Hippocampal formation (tissue), 2 donors: ENCODE data around the gene EXOSC7.
"Not testable (repeated sequence)": the region's sequence is repeated elsewhere in the genome, so short reads cannot be mapped to it uniquely, and the experiment has no call there.

Experiments
- DNase-seq, 2 donors: peaks; one replicate each; lab custom pipeline; 2025; lab: John Stamatoyannopoulos, UW

EXOSC7 gene

DNA sequence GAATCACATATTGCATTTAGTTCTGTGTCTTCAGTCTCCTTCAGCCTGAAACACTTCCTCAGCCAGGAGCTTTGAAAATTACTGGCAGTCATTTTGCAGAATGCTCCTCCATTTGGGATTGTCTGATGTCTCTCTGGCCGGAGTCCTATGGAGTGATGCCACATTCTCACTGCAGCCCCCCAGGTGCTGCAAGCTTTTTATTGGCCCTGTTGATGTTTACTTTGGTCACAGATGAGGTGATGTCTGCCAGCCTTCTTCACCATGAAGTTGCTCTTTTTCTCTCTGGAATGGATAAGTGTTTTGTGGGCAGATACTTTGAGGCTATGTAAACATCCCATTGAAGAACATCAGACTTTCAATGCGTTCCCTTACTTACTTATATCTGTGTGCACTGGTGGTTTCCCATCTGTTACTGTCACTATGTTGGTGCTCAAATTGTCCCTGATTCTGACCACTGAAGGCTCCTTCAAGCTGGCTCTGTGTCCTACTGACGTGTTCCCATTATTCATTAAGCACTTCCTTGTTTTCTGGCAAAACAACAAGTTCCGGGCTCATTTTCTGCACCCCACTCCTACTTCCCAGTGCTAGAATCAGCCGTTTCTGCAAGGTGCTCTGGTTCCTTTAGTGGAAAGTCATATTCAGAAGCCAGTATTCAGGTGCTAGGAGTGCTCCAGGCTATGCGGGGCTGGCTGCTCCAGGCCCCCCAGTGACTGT lies 48.7 kb downstream of the EXOSC7 start:
- no peak for DNase-seq

DNA sequence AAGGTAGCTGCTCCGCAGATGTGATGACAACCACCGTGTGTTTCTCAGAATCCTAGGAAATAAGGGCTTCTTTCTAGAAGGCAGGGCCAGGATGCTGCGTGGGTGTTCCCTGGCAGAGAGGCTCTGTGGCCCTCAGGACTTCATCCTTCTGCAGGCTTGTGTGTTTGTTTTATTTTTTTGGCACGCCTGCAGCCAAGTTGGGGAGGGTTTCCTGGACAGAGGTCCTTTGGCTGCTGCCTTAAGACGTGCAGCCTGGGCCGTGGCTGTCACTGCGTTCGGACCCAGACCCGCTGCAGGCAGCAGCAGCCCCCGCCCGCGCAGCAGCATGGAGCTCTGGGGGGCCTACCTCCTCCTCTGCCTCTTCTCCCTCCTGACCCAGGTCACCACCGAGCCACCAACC lies 50.0 kb downstream of the EXOSC7 start, which contains the start of gene CLEC3B:
CLEC3B (plus strand) TSS at position 266 of the 400 bp plus-strand sequence; CDS start at position 326, 60 bp downstream.
- no peak for DNase-seq

DNA sequence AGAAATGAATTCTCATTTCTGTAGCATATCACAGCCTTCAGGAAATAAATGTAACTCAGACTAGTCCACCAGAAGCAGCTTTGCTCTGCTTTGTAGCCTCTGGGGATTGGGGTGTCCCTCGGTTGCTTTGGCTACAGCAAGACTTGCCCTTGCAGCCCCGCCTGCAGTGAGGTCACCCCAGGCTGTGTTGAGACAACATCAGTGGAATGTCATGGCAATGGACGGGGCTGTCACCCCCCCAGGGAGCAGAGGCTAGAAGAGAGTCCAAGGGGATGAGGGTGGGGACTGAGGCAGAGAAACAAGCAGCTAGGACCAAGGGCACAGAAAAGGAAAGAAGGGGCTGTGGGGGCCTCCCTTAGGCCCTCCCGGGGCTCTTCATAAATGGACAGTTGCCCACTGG lies 50.9 kb downstream of the EXOSC7 start:
- DNase-seq: no peak

DNA sequence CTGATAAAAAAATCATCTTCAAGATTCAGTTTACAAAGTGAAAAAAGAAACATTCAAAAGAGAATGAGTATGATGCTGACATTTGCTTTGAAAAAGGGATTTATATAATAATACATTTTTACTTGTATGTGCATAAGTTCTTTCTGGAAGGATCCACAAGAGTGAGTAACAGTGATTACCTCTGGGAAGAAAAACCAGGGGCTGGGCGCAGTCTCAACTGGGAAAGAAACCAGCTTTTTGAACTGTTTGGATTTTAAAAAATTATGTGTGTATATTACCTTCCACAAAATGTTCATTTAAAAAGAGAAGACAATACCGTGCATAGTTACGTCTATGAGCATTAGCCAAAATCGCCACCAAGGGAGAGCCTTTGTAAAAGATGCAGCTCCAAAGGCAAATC lies 51.4 kb downstream of the EXOSC7 start:
- no peak for DNase-seq

DNA sequence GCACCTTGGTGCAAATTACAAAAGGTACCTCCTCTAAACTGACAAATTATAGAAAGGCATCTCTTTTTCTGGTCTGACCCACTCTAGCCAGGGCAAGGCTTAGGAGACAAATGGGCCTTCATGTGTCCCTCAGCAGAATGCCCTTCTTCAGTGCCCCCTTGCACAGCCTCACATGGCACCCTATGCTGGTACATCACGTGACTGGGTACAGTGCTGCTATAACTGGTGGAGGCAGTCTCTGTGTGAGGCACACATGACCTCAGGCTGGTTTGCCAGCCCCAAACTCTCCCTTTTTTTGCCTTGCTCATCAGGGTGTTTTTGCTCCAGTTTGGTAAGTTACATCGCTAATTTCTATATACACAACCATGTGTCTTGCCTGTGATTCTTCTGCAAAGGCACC lies 53.2 kb downstream of the EXOSC7 start:
- DNase-seq: no peak

DNA sequence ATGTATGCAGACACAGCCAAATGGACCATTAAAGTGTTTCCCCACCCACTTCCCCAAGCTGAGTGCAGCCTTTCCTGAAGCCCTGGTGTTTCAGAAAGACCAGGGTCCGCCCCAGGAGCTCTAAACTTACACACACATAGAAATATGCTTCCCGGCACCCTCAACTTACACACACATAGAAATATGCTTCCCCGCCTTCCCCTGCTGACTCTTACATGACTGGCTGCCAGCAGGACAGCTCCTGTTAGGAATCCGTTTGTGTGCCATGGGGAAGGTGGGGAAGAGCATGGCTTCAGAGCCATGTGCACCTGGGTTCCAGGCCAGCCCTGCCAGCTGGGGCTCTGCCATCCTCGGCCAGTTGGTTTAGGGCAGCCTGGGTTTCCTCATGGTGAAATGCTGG lies 53.6 kb downstream of the EXOSC7 start:
- DNase-seq: no peak

DNA sequence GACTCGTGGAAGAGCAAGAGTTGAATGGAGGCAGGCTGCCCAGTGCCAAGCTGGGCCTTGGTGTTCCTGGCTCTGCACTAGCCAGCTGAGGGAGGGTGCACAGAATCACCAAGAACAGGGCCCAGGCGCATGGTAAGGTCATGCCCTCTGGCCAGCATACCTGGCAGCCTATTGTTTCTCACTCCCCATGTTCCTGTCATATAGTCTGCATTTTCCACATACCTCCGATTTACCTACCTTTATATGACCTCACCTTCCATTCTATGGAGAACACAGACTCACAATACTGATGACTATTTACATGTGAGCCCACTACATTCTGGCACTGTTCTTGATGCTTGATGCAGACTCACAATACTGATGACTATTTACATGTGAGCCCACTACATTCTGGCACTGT lies 55.5 kb downstream of the EXOSC7 start:
- no peak for DNase-seq

DNA sequence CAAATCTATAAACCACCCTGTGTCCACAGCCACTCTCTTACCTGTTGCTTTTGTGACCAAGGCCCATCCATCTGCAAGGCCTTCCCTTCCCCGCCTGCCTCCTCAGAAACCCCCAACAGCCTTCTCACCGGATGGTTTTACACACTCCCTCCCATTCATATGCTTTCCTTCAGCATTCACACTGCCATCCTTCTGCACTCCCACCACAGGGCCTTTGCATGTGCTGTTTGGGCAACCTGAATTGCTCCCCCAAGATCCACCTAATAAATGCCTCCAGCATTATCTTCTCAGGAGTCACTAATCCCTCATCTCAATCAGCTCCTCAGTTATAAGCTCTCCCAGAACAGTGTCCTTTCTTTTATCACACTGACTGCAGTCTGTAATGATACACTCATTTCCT lies 56.1 kb downstream of the EXOSC7 start:
- no peak for DNase-seq

DNA sequence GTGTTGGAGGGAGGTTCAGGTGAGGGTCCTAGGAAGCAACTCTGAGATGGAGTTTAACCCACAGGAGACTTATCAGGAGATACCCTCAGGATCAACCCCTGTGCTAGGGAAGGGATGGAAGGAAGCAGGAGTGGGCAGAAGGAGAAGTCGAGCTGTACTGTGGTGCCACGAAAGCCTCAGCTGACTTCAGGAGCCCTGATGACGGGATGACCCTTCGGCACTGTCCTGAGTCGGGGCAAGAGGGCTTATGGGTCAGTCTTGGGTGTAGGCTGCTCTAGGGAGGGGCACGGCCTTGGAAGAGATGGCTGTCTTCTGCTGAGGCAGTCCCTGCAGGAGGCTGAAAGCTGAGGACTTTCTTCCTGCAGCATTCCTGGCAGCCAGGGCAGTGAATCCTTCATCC lies 57.7 kb downstream of the EXOSC7 start:
- DNase-seq: no peak

DNA sequence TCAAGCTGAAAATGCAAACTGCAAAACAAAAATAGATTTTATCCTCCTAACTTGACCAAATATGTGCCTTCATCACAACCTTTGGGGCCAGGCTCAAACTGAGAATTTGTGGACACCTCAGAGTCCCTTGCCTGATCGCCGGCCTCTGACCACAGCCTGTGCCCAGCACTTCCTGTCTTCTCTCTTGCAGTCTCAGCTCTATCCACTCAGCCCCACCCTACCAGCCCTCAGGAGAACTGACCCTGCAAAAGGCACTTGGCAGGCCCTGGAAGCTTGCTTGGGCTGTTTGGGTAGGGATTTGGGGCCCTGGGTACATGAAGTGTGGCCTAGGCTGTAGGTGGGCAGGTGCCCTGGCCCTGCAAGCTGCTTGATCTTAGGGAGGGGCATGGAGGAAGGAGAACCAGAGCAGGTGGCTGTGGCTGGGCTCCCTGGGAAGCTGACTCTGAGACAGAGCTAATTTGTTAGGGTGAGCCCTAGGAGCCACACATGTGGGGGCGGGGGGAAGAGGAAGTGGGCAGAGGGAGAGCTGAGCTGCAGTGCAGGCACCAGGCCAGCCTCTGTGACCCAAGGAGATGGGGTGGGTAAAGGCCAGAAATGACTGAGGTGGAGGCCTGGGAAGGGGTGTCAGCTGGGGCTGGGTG lies 58.7 kb downstream of the EXOSC7 start:
- DNase-seq: peak in 1 of 2 donors; percentile 52

DNA sequence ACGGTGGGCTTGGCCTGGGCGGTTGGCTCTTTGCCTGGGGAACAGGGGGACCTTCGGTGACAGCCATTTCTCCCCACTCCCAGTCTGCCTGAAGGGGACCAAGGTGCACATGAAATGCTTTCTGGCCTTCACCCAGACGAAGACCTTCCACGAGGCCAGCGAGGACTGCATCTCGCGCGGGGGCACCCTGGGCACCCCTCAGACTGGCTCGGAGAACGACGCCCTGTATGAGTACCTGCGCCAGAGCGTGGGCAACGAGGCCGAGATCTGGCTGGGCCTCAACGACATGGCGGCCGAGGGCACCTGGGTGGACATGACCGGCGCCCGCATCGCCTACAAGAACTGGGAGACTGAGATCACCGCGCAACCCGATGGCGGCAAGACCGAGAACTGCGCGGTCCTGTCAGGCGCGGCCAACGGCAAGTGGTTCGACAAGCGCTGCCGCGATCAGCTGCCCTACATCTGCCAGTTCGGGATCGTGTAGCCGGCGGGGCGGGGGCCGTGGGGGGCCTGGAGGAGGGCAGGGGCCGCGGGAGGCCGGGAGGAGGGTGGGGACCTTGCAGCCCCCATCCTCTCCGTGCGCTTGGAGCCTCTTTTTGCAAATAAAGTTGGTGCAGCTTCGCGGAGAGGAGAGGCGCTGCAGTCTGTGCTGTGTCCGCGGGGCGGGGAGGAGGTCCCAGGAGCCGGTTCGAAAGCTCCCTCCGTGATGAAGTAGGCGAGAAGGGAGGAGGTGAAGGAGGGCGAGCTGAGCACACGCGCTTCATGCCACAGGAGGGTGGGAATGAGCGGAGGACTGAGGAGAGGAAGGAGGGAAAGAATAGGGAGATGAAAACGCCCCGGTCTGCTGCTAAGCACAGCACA lies 59.6 kb downstream of the EXOSC7 start:
- DNase-seq: no peak

DNA sequence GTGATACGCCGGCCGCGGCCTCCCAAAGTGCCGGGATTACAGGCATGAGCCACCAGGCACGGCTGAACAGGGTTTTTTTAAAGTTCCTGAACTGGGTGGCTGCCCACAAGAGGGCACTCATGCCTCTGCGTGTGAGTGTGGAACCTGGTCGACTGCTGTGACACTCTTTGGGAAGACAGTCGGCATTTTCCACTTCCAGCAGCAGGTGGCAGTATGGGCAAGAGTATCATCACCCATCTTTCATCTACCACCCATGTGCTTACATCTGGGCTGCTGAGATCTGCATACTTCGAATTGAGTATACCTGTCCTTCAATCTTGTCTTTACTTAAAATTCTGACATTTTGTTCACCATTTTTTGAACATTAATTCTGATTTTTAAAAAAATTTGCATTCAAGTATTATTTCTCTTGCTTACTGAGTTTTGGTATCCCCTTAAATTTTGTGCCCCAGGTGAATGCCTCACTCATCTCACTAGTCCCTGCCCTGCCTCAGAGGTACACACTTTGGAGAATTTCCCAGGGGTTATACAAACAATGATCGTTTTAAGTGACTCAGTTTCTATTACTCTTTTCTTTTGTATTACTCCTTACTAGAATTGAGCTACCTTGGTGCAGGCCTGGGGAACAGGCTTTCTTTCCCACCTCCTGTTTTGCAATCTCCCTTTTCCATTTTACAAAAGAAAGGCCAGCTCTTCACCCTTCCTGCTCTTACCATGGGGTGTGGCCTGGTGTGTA lies 61.8 kb downstream of the EXOSC7 start:
- peak; percentile 77 to 88 for DNase-seq

DNA sequence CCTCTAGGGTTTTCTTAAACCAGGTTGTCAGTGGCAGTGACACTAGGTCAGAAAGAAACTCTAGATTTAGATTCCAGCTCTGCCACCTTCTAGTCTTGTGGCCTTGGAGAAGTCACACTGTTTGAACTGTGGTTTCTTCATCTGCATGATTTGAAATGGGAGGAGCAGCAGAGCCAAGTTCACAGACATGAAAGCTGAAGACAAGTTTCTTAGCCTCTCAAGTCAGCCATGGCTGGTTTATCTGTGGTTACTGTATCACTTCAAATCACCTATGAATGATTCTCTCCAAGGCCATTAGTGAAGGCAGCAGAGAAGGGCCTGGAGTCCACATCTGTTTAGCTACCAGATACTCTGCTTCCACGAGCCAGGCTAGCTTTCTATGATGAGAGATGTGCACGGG lies 65.6 kb downstream of the EXOSC7 start:
- no peak for DNase-seq

DNA sequence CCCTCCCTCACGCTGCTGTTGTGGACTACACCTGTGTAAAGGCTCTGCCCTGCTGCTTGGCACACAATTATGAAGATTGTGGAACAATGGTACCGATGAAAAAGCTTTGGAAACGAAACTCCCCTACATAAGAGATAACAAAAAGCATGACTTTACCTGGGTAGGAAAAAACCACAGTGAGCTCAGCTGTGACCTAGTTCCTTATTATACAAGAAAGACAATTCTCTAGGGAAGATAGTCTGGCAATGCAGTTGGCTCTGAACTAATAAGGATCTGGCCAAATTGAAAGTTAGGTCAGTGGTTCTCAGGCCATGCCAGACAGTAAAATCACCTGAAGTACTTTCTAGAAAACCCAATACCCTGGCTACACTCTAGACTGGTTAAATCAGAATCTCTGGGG lies 66.1 kb downstream of the EXOSC7 start:
- no peak for DNase-seq

DNA sequence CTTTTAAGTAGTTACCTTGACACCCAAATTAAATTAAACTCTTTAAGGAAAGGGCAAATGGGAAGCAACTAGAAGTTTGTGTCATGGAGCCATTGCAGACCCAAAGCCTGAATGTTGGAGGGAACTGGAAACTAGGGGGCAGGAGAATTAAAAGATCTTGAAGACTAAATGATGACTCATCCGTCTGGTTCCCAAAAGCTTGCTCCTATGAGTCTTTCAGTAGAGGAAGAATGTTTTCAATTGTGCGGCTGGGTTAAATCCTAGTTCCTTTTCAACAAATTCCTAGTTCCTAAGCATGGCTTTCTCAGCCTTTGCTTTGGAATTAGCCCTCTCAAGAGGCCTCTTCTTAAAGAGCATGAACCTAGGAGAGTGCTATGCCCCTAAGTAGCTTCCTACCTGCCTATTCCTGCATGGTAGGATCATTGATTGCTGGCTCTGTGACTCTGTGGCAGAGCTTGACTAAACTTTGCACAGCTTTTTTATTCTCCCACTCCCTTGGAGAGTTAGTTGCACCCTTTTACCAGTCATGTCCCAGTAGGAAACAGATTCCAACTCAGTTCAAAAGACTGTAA lies 67.8 kb downstream of the EXOSC7 start:
- no peak for DNase-seq

DNA sequence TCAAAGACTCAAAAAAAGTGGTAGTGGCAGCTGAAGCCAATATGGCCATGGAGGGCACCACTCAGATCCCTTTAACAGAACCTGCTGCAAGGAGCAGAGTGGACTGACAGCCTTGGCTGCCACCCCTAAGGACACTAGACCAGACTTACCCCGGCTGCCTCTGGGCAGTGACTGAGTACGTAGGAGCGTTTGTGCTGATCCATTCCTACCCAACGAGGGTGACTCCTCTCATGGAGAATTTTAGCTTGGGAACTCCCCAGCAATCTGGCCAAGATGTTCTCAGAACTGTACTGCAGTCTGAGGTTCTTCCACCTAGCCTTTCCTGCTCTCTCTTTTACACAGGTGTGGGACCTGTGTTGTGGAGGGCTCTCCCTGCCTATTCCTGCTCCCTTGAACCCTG lies 72.2 kb downstream of the EXOSC7 start:
- DNase-seq: no peak

DNA sequence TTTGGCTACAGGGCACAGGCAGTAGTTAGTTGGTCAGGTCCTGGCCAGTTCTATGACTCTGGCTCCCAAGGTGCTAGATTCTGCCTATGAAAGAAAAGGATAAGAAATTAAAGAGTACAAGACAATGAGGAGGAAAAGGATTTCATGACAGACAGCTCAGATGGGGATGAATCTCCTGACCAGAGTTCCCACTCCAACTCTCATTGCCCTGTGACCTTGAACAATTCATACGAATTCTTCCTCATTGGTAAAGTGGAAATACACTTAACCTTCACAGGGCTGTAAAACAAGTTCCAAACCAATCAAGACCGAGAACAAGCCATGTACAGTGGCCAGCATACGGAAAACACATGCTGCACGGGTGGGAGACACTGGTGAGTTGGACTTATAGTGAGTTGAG lies 73.8 kb downstream of the EXOSC7 start:
- no peak for DNase-seq

DNA sequence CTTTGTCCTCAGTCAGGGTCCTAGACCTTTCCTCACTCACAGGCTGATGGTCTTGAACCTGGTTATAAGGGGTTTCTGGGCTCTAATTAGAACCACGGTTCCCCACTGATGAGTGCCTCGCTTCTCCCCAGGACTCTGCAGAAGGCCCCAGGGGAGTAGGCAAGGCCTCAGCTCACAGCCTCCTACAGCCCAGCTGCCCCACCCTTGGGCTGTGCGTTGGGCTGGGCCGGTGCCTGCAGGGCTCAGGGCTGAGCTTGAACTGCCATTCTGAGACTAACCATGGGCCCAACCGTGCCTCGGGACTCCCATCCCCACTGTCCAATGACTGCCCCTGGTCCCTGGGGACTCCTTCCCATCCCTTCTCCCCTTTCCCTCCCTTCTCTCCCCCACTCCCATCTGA lies 75.6 kb downstream of the EXOSC7 start:
- no peak for DNase-seq

DNA sequence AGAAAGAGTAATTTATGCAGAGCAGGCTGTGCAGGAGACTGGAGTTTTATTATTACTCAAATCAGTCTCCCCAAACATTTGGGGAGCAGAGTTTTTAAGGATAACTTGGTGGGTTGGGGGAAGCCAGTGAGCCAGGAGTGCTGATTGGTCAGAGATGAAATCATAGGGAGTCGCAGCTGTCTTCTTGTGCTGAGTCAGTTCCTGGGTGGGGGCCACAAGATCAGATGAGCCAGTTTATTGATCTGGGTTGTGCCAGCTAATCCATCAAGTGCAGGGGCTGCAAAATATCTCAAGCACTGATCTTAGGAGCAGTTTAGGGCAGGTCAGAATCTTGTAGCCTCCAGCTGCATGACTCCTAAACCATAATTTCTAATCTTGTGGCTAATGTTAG lies 77.8 kb downstream of the EXOSC7 start:
- not testable (repeated sequence) for DNase-seq

DNA sequence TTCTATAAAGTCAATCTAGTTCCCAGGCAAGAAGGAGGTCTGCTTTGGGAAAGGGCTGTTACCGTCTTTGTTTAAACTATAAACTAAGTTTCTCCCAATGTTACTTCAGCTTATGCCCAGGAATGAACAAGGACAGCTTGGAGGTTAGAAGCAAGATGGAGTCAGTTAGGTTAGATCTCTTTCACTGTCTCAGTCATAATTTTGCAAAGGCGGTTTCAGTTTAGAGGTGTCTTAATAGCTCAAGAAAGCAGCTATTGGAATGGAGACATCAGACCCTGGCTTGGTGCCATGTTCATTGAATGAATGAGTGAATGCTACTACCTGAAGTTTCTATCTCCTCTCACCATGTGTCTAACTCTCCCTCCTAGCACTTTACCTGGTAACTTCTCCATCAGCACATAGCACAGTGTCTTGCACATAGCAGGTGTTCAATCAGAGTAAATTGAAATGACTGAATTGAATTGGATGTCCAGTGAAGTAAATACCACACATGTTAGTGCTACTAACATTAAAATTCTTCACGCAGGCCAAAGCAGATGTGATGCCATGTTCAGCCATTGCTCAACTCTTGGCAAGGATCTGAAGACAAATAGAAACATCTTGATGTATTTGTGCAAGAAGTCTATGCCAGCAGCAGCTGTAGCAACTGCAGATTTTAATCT lies 78.3 kb downstream of the EXOSC7 start:
- no peak for DNase-seq

DNA sequence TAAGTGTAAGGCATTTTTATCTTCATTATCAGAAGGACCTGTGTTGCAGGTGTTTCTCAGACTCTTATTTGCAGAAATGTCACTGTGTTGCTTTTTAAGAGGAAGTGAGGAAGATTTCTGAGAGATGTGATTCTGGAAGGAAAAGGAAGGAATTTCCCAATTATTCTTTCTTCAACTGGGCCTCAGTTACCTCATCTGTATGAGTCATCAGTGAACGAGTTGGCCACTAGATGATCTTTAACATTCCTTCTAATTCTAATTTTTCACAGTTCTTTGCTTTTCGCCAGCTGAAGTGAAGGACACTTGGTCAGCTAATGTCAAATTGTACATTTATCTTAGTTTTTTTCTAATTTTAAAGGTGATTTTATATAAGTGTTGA lies 79.0 kb downstream of the EXOSC7 start:
- no peak for DNase-seq
